ENCODE data around the gene MUC13.

GRCh38 chr3:124878561-124879336 is 55.8 kb downstream of the MUC13 start:
- no peak for TF ChIP-seq GATA2 (IDR thresholded peaks at IDR 0.05; ENCODE audit: low read depth, low read length)
- TF ChIP-seq GATA3 (IDR thresholded peaks at IDR 0.05; ENCODE audit: low read depth, low read length): no peak
